Upper lobe of left lung (tissue), 4 donors: ENCODE measurements around the gene ABCC8.

Source experiments
- POLR2A ChIP-seq, 4 donors: fragments of 450-650 bp; IDR thresholded peaks; one replicate each; pipeline ENCODE4 v1.5.1; 2016 to 2017; ENCODE audit warnings: antibody characterized with exemption in 4 of 4, mild to moderate bottlenecking in 2 of 4
- POLR2AphosphoS5 ChIP-seq, 2 donors: sonication (generic); formaldehyde crosslinking; IDR thresholded peaks; one replicate each; pipeline ENCODE4 v1.5.1; 2017; ENCODE audit warnings: antibody characterized with exemption in 2 of 2
- TF ChIP-seq, protein P1 (sequence below), 6 experiments: fragments of 450-650 bp in 4 of 6; fragments of 200-600 bp in 2 of 6; sonication (generic) in 2 of 6; IDR thresholded peaks; one replicate each; pipeline ENCODE4 v1.5.1; 2016 to 2019; ENCODE audit warnings: antibody characterized with exemption in 6 of 6

DNA sequence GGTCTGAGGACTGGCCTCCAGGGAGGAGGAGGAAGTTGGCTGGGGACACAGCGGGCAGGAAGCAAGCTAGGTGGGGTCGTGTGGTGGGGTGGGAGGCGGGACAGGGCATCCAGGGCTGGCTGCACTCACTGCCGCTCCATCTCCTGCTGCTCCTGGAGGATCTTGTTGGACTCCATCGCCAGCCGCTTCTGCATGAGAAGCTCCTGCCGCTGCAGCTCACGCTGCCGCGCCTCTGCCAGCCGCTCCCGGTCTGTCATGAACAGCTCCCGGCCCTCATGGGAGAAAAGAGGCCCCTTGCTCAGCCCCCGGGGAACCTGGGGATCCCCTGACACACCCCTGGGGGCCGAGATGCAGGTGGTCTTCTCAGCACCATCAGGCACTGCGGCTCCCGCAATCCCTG lies 46.0 kb upstream of the ABCC8 start:
- TF ChIP-seq POLR2AphosphoS5 (IDR thresholded peaks at IDR 0.05) (no peak), POLR2A (IDR thresholded peaks at IDR 0.05) (no peak)
- TF ChIP-seq, protein P1, sequence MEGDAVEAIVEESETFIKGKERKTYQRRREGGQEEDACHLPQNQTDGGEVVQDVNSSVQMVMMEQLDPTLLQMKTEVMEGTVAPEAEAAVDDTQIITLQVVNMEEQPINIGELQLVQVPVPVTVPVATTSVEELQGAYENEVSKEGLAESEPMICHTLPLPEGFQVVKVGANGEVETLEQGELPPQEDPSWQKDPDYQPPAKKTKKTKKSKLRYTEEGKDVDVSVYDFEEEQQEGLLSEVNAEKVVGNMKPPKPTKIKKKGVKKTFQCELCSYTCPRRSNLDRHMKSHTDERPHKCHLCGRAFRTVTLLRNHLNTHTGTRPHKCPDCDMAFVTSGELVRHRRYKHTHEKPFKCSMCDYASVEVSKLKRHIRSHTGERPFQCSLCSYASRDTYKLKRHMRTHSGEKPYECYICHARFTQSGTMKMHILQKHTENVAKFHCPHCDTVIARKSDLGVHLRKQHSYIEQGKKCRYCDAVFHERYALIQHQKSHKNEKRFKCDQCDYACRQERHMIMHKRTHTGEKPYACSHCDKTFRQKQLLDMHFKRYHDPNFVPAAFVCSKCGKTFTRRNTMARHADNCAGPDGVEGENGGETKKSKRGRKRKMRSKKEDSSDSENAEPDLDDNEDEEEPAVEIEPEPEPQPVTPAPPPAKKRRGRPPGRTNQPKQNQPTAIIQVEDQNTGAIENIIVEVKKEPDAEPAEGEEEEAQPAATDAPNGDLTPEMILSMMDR (IDR thresholded peaks at IDR 0.05), result no peak
